Measurements from ENCODE around the gene INSIG1. TPM values are rescaled to one million over a fixed set of nuclear protein-coding genes. Genes with fewer than 3 reads are reported as not detected.

Gene INSIG1
- total and polyA plus RNA-seq, 2 experiments from 2014 or later: 70.3 to 131 TPM

- TF ChIP-seq EZH2 (IDR thresholded peaks at IDR 0.05; ENCODE audit: low read depth, unreplicated experiment) (no peak), CTCF (conservative IDR thresholded peaks at IDR 0.05; ENCODE audit: low read depth in 2 of 2) (no peak)
Measured at GRCh38 chr7:155343150-155343549, 45.5 kb downstream of the INSIG1 start (continued).

GRCh38 chr7:155343661-155344121, 46.0 kb downstream of the INSIG1 start:
- Mint-ChIP-seq H3K36me3 (ENCODE audit: low read depth) (no peaks in the 10 kb centered on the region; the same call in 2 of the 3 replicates), H3K4me1 (no peaks in the 10 kb centered on the region), H3K27ac (no peak overlapping the region), H3K4me3 (no peak overlapping the region; the same call in 2 of the 3 replicates), H3K27me3 (ENCODE audit: insufficient read depth, low read depth, poor library complexity) (peaks cover 2% of the 10 kb centered on the region), H3K9me3 (no peaks in the 10 kb centered on the region; the same call in 2 of the 3 replicates)
- Histone ChIP-seq H3K79me2 (replicated peaks; ENCODE audit: insufficient read depth) (no peaks in the 10 kb centered on the region), H3K9me2 (ENCODE audit: insufficient read depth) (no peaks in the 10 kb centered on the region), H3F3A (replicated peaks; ENCODE audit: low read depth) (no peaks in the 10 kb centered on the region), H4K20me1 (replicated peaks; ENCODE audit: insufficient read depth) (no peaks in the 10 kb centered on the region), H3K4me2 (no peak overlapping the region), H3K4me3 (no peak overlapping the region), H3K27me3 (ENCODE audit: insufficient read depth) (peaks cover 5% of the 10 kb centered on the region; the same call in 1 of the 2 replicates), H3K27ac (ENCODE audit: low read depth) (no peak overlapping the region), H3K4me1 (ENCODE audit: insufficient read depth) (no peaks in the 10 kb centered on the region), H2AFZ (no peak overlapping the region), H3K36me3 (ENCODE audit: insufficient read depth) (no peaks in the 10 kb centered on the region)
- ATAC-seq (no peak), DNase-seq (ENCODE audit: low spot score) (no peak)
- TF ChIP-seq ETS1 (IDR thresholded peaks at IDR 0.05): no peak

GRCh38 chr7:155344270-155344617, 46.6 kb downstream of the INSIG1 start:
- Mint-ChIP-seq H3K27ac (no peak overlapping the region), H3K9me3 (no peaks in the 10 kb centered on the region; the same call in 2 of the 3 replicates), H3K27me3 (ENCODE audit: insufficient read depth, low read depth, poor library complexity) (peaks cover 2% of the 10 kb centered on the region), H3K4me3 (no peak overlapping the region; the same call in 2 of the 3 replicates), H3K4me1 (no peaks in the 10 kb centered on the region), H3K36me3 (ENCODE audit: low read depth) (no peaks in the 10 kb centered on the region; the same call in 2 of the 3 replicates)
- no peaks in the 10 kb centered on the region for H4K20me1 ChIP-seq (replicated peaks; ENCODE audit: insufficient read depth)
- H3K4me2 ChIP-seq: peak overlapping the region; percentile 83
- no peaks in the 10 kb centered on the region for H3K79me2 ChIP-seq (replicated peaks; ENCODE audit: insufficient read depth)
- H3K36me3 ChIP-seq (ENCODE audit: insufficient read depth): no peaks in the 10 kb centered on the region
- peak overlapping the region; percentile 63 for H3K4me3 ChIP-seq
- H3F3A ChIP-seq (replicated peaks; ENCODE audit: low read depth): no peaks in the 10 kb centered on the region
- ATAC-seq: peak; percentile 68
- no peak overlapping the region for H3K27ac ChIP-seq (ENCODE audit: low read depth)
- peaks cover 9% of the 10 kb centered on the region; the same call in 1 of the 2 replicates for H3K27me3 ChIP-seq (ENCODE audit: insufficient read depth)
- H3K4me1 ChIP-seq (ENCODE audit: insufficient read depth): no peaks in the 10 kb centered on the region
- peak; percentile 46 for DNase-seq (ENCODE audit: low spot score)
- no peak overlapping the region; the same call in 1 of the 2 replicates for H2AFZ ChIP-seq
- H3K9me2 ChIP-seq (ENCODE audit: insufficient read depth): no peaks in the 10 kb centered on the region
- TF ChIP-seq REST (IDR thresholded peaks at IDR 0.05; ENCODE audit: unreplicated experiment): no peak
- no peak for TF ChIP-seq STAT1 (IDR thresholded peaks at IDR 0.05; ENCODE audit: unreplicated experiment)
- TF ChIP-seq POLR2AphosphoS5 (IDR thresholded peaks at IDR 0.05; ENCODE audit: low read depth): no peak
- TF ChIP-seq ETS1 (IDR thresholded peaks at IDR 0.05): no peak
- TF ChIP-seq ZNF331 (CRISPR knock-in tag; IDR thresholded peaks at IDR 0.05; ENCODE audit: low read depth): no peak
- no peak for TF ChIP-seq NANOG (IDR thresholded peaks at IDR 0.05; ENCODE audit: borderline replicate concordance)
- no peak for TF ChIP-seq JUNB (IDR thresholded peaks at IDR 0.05; ENCODE audit: unreplicated experiment)
- no peak for TF ChIP-seq EZH2phosphoT487 (IDR thresholded peaks at IDR 0.05; ENCODE audit: unreplicated experiment)
- no peak for TF ChIP-seq EZH2 (IDR thresholded peaks at IDR 0.05; ENCODE audit: low read depth, unreplicated experiment)
- TF ChIP-seq CREB1 (CRISPR knock-in tag; IDR thresholded peaks at IDR 0.05; ENCODE audit: low read depth): no peak
- TF ChIP-seq ZNF114 (CRISPR knock-in tag; IDR thresholded peaks at IDR 0.05): no peak

All from GM23338 (cell line).